Ecto neural progenitor cell (in vitro differentiated cells): ENCODE data around the gene ULK1.

Source experiments
- DNase-seq: peaks from one replicate; pipeline ENCODE4 v3.0.0-alpha.2; 2018; ENCODE audit warnings: low spot score

Gene ULK1

DNA sequence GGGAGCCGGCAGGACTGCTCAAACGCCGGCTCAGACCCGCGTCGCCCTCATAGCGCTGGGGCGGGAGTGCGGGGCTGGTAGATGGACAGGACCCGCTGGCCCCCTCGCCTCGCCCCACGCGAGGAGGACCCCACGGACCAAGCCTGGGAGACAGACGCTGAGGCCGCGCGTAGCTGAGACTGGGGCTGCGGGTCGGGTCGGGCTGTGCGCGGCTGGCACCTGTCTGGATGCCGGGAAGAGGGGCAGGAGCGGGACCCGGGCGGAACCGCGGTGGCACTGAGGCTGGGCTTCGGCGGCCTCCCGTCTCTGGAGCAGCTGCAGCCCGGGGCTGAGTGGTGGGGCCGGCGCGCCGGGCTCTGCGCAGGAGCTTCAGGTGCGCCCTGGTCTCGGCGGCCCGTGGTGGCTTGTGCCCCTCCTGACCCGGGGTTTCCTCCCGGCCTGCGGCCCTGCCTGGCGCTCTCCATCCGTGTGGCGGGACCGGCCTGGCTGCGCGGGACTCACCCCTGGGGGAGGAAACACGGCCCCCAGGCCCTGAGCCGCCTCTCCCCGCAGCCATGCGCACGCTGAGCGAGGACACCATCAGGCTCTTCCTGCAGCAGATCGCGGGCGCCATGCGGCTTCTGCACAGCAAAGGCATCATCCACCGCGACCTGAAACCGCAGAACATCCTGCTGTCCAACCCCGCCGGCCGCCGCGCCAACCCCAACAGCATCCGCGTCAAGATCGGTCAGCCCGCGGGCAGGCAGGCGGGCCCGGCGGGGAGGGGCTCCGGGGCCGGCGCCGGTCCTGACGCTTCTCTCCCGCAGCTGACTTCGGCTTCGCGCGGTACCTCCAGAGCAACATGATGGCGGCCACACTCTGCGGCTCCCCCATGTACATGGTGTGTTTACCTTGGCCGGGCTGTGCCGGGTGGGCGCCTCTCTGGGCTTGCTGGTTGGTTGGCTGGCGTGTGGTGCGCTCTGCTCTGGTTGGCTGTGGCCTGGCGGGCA, 14.0 kb downstream of the ULK1 start:
- no peak for DNase-seq

GRCh38 chr12:131909081-131909751, 14.8 kb downstream of the ULK1 start:
- no peak for DNase-seq

GRCh38 chr12:131909752-131910219, 15.4 kb downstream of the ULK1 start:
- no peak for DNase-seq

DNA sequence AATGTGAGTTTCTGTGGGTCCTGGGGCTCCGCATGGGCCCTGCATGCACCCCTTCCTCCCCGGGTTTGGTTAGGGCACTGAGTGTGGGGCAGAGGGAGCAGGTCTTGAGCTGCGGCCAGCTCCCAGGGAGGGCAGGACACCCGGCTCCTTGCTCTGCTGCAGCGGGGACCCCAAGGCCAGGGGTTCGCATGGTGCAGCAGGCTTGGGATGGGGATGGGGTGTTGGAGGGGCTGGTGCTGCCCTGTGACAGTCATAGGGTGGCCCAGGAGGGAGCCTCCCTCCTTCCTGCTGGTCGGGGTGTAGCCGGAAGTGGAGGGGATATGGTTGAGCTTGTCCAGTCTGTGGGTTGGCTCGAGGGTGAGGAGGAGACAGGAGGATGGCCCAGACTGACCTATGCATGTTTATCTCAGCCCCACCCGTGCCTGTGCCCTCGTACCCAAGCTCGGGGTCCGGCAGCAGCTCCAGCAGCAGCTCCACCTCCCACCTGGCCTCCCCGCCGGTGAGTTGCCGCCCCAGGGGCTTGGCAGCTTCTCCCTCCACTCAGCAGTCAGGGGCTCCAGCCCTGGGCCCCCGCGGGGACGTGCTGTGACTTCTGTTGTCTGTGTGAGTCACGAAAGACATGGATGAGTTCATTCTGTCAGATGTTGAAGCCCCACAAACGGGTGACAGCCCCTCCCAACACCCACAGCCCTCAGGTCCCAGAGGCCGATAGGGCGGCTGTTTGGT, 16.0 kb downstream of the ULK1 start:
- DNase-seq = no peak

GRCh38 chr12:131911028-131911650, 16.7 kb downstream of the ULK1 start:
- no peak for DNase-seq

DNA sequence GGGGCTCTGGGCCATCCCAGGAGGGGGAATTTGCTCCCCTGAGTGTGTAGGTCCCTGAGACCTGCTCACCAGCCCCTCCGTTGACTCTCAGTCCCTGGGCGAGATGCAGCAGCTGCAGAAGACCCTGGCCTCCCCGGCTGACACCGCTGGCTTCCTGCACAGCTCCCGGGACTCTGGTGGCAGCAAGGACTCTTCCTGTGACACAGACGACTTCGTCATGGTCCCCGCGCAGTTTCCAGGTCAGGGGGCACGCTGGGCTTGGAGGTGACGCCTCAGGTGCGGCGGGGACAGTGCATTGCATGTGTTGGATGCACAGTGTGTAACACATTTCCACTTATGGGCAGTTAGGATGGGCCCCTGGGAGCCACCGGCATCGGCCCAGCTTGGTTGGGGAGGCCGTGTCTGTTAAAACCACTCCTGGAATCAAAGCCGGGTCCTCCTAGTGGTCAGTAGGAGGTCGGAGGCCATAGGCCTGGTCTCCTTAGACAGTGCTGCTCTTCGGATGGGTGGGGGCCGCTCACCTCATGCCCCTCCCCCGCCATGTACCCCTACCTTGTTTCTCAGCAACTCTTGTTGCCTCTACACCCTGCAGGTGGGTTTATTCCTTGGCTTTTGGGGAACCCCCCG, 17.5 kb downstream of the ULK1 start:
- no peak for DNase-seq

DNA sequence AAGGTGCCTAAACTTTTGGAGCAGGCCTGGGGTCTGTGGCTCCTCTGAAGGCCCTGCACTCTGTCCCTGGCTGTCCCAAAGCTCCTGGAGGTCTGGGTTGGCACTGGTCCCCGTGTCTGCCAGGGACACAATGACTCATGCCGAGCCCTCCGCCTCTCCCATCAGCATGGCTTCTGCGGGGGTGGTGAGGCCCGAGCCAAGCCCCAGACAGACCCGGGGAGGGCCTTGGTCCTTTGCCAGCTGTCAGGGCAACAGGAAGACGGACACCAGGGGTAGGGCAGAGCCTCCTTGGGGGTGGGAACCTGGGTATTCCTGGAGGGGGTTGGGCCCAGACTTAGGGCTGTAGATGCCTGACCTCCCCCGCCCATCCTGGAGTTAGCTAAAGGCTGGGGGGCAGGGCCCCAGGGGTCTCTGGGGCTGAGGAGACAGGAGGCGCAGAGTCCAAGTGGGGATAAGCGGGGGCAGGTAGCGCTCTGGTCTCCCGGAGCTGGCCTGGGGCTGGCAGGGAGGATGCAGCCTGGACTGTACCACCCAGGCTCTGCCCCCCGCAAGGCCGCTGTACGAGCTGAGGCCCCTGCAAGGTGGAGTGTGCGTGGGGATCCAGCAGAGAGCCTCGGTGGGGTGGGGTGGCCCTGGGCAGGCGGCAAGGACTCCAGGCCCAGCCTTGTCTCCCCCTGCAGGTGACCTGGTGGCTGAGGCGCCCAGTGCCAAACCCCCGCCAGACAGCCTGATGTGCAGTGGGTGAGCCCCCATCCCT, 18.3 kb downstream of the ULK1 start:
- DNase-seq = no peak

- no peak for DNase-seq
Measured at GRCh38 chr12:131913666-131914065, 19.2 kb downstream of the ULK1 start.

DNA sequence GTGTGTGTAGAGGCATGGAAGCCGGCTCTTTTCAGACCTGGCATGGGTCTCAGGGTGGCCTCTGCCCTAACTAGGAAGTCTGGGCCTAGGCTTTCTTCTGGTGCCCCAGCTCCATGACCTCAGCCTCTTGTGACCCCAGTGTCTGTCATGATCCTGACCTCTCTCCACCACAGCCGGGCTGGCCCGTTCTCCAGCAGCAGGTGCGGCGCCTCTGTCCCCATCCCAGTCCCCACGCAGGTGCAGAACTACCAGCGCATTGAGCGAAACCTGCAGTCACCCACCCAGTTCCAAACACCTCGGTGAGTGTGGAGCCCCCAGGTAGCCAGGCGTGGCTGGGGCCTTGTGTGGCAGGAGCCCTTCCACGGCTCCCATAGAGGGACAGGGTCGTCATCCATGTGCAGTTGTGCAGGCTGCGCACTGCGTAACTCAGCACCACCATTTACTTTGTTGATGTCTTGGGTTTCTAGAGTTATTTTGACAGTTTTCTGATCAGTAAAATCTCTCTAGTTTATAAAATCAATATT, 19.8 kb downstream of the ULK1 start:
- no peak for DNase-seq

- no peak for DNase-seq
Measured at GRCh38 chr12:131915000-131915689, 20.7 kb downstream of the ULK1 start.

DNA sequence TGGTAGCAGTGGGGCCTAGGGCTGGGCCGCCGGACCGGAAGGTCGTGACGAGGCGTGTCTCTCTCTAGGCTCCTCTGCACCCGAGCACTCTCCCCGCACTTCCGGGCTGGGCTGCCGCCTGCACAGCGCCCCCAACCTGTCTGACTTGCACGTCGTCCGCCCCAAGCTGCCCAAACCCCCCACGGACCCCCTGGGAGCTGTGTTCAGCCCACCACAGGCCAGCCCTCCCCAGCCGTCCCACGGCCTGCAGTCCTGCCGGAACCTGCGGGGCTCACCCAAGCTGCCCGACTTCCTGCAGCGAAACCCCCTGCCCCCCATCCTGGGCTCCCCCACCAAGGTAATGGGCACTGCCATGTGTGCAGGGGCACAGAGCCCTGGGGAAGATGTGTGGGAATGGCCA, 21.4 kb downstream of the ULK1 start:
- no peak for DNase-seq

DNA sequence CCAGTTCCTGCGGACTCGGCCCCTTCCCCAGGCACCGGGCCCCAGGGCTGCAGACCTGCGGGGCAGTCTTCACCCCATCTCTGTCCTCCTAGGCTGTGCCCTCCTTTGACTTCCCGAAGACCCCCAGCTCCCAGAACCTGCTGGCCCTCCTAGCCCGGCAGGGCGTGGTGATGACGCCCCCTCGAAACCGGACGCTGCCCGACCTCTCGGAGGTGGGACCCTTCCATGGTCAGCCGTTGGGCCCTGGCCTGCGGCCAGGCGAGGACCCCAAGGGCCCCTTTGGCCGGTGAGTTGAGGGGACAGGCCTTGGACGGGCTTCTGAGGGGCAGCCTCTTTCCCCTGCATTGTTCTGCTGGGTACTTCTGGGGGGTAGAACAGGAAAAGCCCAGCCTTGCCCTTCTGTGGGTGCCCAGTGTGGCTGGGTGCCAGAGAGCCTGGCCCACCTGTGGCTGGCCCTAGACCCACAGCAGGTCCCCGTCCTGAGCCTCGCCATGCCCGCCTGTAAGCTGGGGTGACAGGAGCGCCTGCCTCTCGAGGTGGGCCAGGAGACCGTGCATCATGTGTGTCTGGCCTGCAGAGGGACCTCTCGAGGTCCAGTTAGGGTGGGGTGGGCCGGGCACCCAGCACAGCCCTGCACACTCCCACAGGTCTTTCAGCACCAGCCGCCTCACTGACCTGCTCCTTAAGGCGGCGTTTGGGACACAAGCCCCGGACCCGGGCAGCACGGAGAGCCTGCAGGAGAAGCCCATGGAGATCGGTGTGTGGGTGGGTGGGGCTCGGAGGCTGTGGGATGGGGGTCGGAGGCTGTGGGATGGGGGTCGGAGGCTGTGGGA, 22.1 kb downstream of the ULK1 start:
- no peak for DNase-seq

DNA sequence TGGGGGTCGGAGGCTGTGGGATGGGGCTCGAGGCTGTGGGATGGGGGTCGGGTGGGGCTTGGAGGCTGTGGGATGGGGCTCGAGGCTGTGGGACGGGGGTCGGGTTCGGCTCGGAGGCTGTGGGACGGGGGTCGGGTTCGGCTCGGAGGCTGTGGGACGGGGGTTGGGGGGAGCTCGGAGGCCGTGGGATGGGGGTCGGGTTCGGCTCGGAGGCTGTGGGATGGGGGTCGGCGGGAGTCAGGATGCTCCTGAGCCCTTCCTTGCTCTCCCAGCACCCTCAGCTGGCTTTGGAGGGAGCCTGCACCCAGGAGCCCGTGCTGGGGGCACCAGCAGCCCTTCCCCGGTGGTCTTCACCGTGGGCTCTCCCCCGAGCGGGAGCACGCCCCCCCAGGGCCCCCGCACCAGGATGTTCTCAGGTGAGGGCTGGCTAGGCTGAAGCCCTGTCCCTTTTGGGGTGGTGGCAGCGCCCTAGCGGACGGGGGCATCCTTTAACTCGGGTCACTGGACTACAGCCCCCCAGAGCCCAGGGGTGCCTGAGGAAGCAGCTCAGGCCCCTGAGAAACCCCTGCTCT, 22.8 kb downstream of the ULK1 start:
- DNase-seq = peak; percentile 88

- DNase-seq = no peak
Measured at GRCh38 chr12:131917711-131918306, 23.4 kb downstream of the ULK1 start.

GRCh38 chr12:131918311-131919050, 24.1 kb downstream of the ULK1 start:
- DNase-seq = no peak

DNA sequence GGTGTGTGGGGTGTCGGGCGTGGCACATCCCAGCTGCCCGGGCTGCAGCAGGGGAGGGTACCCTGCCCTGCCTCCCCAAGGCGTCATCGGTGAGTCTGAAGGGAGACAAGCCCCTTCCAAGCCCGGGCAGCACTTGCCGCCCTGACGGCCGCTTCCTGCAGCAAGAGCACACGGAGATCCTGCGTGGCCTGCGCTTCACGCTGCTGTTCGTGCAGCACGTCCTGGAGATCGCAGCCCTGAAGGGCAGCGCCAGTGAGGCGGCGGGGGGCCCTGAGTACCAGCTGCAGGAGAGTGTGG, 24.6 kb downstream of the ULK1 start:
- no peak for DNase-seq

DNA sequence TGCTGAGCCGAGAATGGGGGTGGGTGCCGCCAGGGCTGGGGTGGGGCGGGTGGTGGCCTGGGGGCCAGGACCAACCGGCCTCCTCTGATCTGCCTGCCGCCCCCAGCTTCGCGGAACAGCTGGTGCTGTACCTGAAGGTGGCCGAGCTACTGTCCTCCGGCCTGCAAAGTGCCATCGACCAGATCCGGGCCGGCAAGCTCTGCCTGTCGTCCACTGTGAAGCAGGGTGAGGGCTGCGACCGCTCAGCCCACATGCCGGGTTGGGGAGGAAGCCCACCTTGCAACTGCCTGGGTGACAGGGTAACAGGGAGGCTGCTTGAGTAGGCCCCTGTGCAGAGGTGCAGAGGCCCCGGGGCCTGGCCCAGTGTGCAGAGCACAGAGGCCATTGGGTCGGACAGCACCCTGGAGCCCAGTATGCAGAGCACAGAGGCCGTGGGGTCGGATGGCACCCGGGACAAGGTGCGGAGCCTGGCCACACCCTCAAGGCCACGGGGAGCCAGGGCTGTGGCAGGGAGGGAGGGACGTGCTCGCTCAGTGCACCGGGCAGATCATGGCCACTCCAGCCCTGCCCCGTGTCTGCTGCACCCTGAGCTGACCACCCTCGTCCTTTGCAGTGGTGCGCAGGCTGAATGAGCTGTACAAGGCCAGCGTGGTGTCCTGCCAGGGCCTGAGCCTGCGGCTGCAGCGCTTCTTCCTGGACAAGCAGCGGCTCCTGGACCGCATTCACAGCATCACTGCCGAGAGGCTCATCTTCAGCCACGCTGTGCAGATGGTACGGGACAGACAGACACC, 25.1 kb downstream of the ULK1 start:
- no peak for DNase-seq
